Peyer's patch (tissue), 4 donors: Measurements from ENCODE around the gene TMEM108.

Experiments
- POLR2A ChIP-seq, 2 donors: fragments of 450-650 bp; IDR thresholded peaks; one replicate each; pipeline ENCODE4 v1.5.1; 2017; ENCODE audit warnings: antibody characterized with exemption in 2 of 2, mild to moderate bottlenecking in 2 of 2, moderate library complexity in 2 of 2
- TF ChIP-seq, protein P1 (sequence below), 6 experiments: fragments of 450-650 bp in 4 of 6; fragments of 200-600 bp in 2 of 6; sonication (generic) in 1 of 6; IDR thresholded peaks; one replicate each; pipeline ENCODE4 v1.5.1; 2017 to 2019; ENCODE audit warnings: antibody characterized with exemption in 6 of 6, mild to moderate bottlenecking in 3 of 6, moderate library complexity in 1 of 6

DNA sequence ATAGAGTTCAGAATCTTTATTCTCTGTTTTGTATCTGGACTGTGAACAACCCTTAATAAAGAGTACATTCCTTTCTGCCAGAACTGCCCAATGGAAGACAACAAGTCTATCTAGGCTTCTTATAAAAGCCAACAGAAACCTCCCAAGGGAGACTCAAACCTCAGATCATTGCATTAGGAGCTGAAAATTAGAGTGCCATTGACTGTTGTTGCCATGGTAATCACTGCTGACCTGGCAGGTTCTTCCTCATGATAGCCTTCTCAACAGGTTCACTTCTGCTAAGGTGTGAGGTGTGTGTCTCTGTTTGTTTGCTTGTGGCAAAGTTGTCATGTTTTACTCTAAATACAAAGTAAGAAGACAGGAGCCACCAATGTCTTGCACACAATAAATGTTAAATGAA, 79.2 kb downstream of the TMEM108 start:
- TF ChIP-seq POLR2A (IDR thresholded peaks at IDR 0.05) = no peak
- TF ChIP-seq, protein P1, sequence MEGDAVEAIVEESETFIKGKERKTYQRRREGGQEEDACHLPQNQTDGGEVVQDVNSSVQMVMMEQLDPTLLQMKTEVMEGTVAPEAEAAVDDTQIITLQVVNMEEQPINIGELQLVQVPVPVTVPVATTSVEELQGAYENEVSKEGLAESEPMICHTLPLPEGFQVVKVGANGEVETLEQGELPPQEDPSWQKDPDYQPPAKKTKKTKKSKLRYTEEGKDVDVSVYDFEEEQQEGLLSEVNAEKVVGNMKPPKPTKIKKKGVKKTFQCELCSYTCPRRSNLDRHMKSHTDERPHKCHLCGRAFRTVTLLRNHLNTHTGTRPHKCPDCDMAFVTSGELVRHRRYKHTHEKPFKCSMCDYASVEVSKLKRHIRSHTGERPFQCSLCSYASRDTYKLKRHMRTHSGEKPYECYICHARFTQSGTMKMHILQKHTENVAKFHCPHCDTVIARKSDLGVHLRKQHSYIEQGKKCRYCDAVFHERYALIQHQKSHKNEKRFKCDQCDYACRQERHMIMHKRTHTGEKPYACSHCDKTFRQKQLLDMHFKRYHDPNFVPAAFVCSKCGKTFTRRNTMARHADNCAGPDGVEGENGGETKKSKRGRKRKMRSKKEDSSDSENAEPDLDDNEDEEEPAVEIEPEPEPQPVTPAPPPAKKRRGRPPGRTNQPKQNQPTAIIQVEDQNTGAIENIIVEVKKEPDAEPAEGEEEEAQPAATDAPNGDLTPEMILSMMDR (IDR thresholded peaks at IDR 0.05) = no peak
